ACHN (cell line): ENCODE measurements around the gene DLG2.

Experiments used
- DNase-seq: peaks from one replicate; pipeline ENCODE4 v3.0.0-alpha.2; 2015
- in situ Hi-C: cut with HindIII; loops from 2 replicates; pipeline ENCODE4 v1.10.0; 2017; ENCODE audit warnings: low sequenced_read_pairs, low pct_ligation_motif_present, low pct_unique_long_range_greater_than_20kb

DLG2 gene

GRCh38 chr11:83569134-83569805 is 2057.9 kb downstream of the DLG2 start:
- in situ Hi-C loops: no loop called here
- DNase-seq: no peak

GRCh38 chr11:83568516-83568915 is 2058.6 kb downstream of the DLG2 start:
- DNase-seq: no peak
- in situ Hi-C loops: no loop called here

- in situ Hi-C loops: no loop called here
- peak; percentile 12 for DNase-seq
These were observed 2060.2 kb downstream of the DLG2 start for GRCh38 chr11:83566950-83567349.

GRCh38 chr11:83564870-83565269 is 2062.3 kb downstream of the DLG2 start:
- DNase-seq: no peak

GRCh38 chr11:83558281-83558680 is 2068.9 kb downstream of the DLG2 start:
- DNase-seq: no peak
- in situ Hi-C loops: no loop called here

More at GRCh38 chr11:83564870-83565269, 2062.3 kb downstream of the DLG2 start:
- in situ Hi-C loops: no loop called here

GRCh38 chr11:83557653-83558052 is 2069.5 kb downstream of the DLG2 start:
- in situ Hi-C loops: no loop called here
- DNase-seq: no peak

GRCh38 chr11:83554876-83555275 is 2072.3 kb downstream of the DLG2 start:
- in situ Hi-C loops: no loop called here
- DNase-seq: no peak

- in situ Hi-C loops: no loop called here
These were observed 2077.0 kb downstream of the DLG2 start for GRCh38 chr11:83549984-83550667.

GRCh38 chr11:83546368-83546767 is 2080.8 kb downstream of the DLG2 start:
- no peak for DNase-seq
- in situ Hi-C loops: no loop called here

More at GRCh38 chr11:83549984-83550667, 2077.0 kb downstream of the DLG2 start:
- DNase-seq: no peak

GRCh38 chr11:83545494-83546260 is 2081.5 kb downstream of the DLG2 start:
- in situ Hi-C loops: no loop called here
- no peak for DNase-seq

- in situ Hi-C loops: no loop called here
- no peak for DNase-seq
These were observed 2082.3 kb downstream of the DLG2 start for GRCh38 chr11:83544846-83545245.

- DNase-seq: no peak
- in situ Hi-C loops: no loop called here
These were observed 2083.3 kb downstream of the DLG2 start for GRCh38 chr11:83543706-83544439.

- DNase-seq: no peak
- in situ Hi-C loops: no loop called here
These were observed 2084.3 kb downstream of the DLG2 start for GRCh38 chr11:83542861-83543260.

- in situ Hi-C loops: no loop called here
These were observed 2086.4 kb downstream of the DLG2 start for GRCh38 chr11:83540728-83541127.

GRCh38 chr11:83540112-83540675 is 2086.9 kb downstream of the DLG2 start:
- in situ Hi-C loops: no loop called here
- no peak for DNase-seq

More at GRCh38 chr11:83540728-83541127, 2086.4 kb downstream of the DLG2 start:
- DNase-seq: no peak

- DNase-seq: no peak
- in situ Hi-C loops: no loop called here
These were observed 2088.9 kb downstream of the DLG2 start for GRCh38 chr11:83538286-83538685.

GRCh38 chr11:83537131-83537610 is 2090.0 kb downstream of the DLG2 start:
- in situ Hi-C loops: no loop called here
- DNase-seq: no peak

- no peak for DNase-seq
- in situ Hi-C loops: no loop called here
These were observed 2094.0 kb downstream of the DLG2 start for GRCh38 chr11:83533166-83533565.
